ENCODE results near the gene HDLBP.

Gene HDLBP

GRCh38 chr2:241235859-241236593 is 79.4 kb downstream of the HDLBP start:
- DNase-seq (ENCODE audit: low read depth) = no peak
- no peak overlapping the region for H3K4me3 ChIP-seq (ENCODE audit: low read depth, low read length)

GRCh38 chr2:241234962-241235740 is 80.3 kb downstream of the HDLBP start:
- no peak for DNase-seq (ENCODE audit: low read depth)
- no peak overlapping the region for H3K4me3 ChIP-seq (ENCODE audit: low read depth, low read length)

- no peak overlapping the region for H3K4me3 ChIP-seq (ENCODE audit: low read depth, low read length)
- DNase-seq (ENCODE audit: low read depth) = no peak
These were observed 81.2 kb downstream of the HDLBP start for GRCh38 chr2:241234066-241234790.

- no peak overlapping the region for H3K4me3 ChIP-seq (ENCODE audit: low read depth, low read length)
- DNase-seq (ENCODE audit: low read depth) = no peak
These were observed 82.5 kb downstream of the HDLBP start for GRCh38 chr2:241232736-241233575.

GRCh38 chr2:241230435-241230834 is 85.0 kb downstream of the HDLBP start:
- no peak for DNase-seq (ENCODE audit: low read depth)
- no peak overlapping the region for H3K4me3 ChIP-seq (ENCODE audit: low read depth, low read length)

- H3K4me3 ChIP-seq (ENCODE audit: low read depth, low read length) = no peak overlapping the region
These were observed 85.7 kb downstream of the HDLBP start for GRCh38 chr2:241229563-241230401.

GRCh38 chr2:241228860-241229516 is 86.5 kb downstream of the HDLBP start:
- no peak for DNase-seq (ENCODE audit: low read depth)
- no peak overlapping the region for H3K4me3 ChIP-seq (ENCODE audit: low read depth, low read length)

More at GRCh38 chr2:241229563-241230401, 85.7 kb downstream of the HDLBP start:
- DNase-seq (ENCODE audit: low read depth) = no peak

GRCh38 chr2:241228081-241228859 is 87.2 kb downstream of the HDLBP start:
- DNase-seq (ENCODE audit: low read depth) = no peak
- no peak overlapping the region for H3K4me3 ChIP-seq (ENCODE audit: low read depth, low read length)

GRCh38 chr2:241227594-241227993 is 87.9 kb downstream of the HDLBP start:
- no peak overlapping the region for H3K4me3 ChIP-seq (ENCODE audit: low read depth, low read length)
- DNase-seq (ENCODE audit: low read depth) = no peak

GRCh38 chr2:241226723-241227572 is 88.5 kb downstream of the HDLBP start:
- no peak for DNase-seq (ENCODE audit: low read depth)
- H3K4me3 ChIP-seq (ENCODE audit: low read depth, low read length) = no peak overlapping the region

GRCh38 chr2:241225983-241226382 is 89.5 kb downstream of the HDLBP start:
- H3K4me3 ChIP-seq (ENCODE audit: low read depth, low read length) = no peak overlapping the region
- no peak for DNase-seq (ENCODE audit: low read depth)

GRCh38 chr2:241225545-241225944 is 89.9 kb downstream of the HDLBP start:
- no peak overlapping the region for H3K4me3 ChIP-seq (ENCODE audit: low read depth, low read length)
- DNase-seq (ENCODE audit: low read depth) = no peak

GRCh38 chr2:241224851-241225438 is 90.5 kb downstream of the HDLBP start:
- no peak overlapping the region for H3K4me3 ChIP-seq (ENCODE audit: low read depth, low read length)
- no peak for DNase-seq (ENCODE audit: low read depth)

- DNase-seq (ENCODE audit: low read depth) = no peak
- H3K4me3 ChIP-seq (ENCODE audit: low read depth, low read length) = no peak overlapping the region
These were observed 91.2 kb downstream of the HDLBP start for GRCh38 chr2:241224018-241224850.

Measured in skeletal muscle cell (primary cell).